PC-9 (cell line): ENCODE measurements around the gene TNXB. TPM values are rescaled to one million over a fixed set of nuclear protein-coding genes. Genes with fewer than 3 reads are reported as not detected.
A peak's percentile ranks its signal among the peaks of the same experiment; 100 is the strongest.

ENCODE experiments used
- BruUV-seq: library from RNA; stranded (reverse); fragments of 400-500 nt; replicated peaks from 2 replicates; lab custom pipeline; 2021; lab: Mats Ljungman, UMichigan
- CTCF ChIA-PET: fragments of 300-600 bp; sonication (Branson Sonifier 250); formaldehyde crosslinking; loops from one replicate; lab custom pipeline; 2022; ENCODE audit warnings: antibody characterized with exemption; lab: Charles Lee
- POLR2A ChIA-PET: fragments of 300-600 bp; sonication (Branson Sonifier 250); formaldehyde crosslinking; loops from one replicate; lab custom pipeline; 2022; ENCODE audit warnings: antibody characterized with exemption; ENCODE audit not compliant: unreplicated experiment; lab: Charles Lee
- DNase-seq, 2 experiments: peaks; one replicate each; pipeline versions ENCODE4 v3.0.0 to v3.0.0-alpha.2; 2015 to 2022; ENCODE audit warnings: mixed read lengths in 1 of 2
- H2AFZ ChIP-seq: fragments of 200-600 bp; sonication (generic); 2 replicates; pipeline ENCODE4 v1.8.1; 2017; ENCODE audit warnings: antibody characterized with exemption
- H3F3A ChIP-seq: fragments of 200-600 bp; sonication (generic); 2 replicates; pipeline ENCODE4 v1.8.1; 2017; ENCODE audit warnings: antibody characterized with exemption, mild to moderate bottlenecking, low read depth; ENCODE audit not compliant: insufficient read depth
- H3K27ac ChIP-seq: fragments of 200-600 bp; sonication (generic); 2 replicates; pipeline ENCODE4 v1.6.1; 2016; ENCODE audit warnings: mixed run types
- H3K27me3 ChIP-seq: fragments of 200-600 bp; sonication (generic); 2 replicates; pipeline ENCODE4 v1.6.1; 2016; ENCODE audit warnings: low read depth, mixed run types; ENCODE audit not compliant: insufficient read depth
- H3K36me3 ChIP-seq: fragments of 200-600 bp; sonication (generic); 2 replicates; pipeline ENCODE4 v1.6.1; 2016; ENCODE audit warnings: low read depth, mixed run types
- H3K4me1 ChIP-seq: fragments of 200-600 bp; sonication (generic); replicated peaks from 2 replicates; pipeline ENCODE4 v1.6.1; 2016; ENCODE audit warnings: mixed run types; ENCODE audit not compliant: insufficient read depth
- H3K4me2 ChIP-seq: fragments of 200-600 bp; sonication (generic); 2 replicates; pipeline ENCODE4 v1.6.1; 2017; ENCODE audit warnings: mixed run types
- H3K4me3 ChIP-seq: fragments of 200-600 bp; sonication (generic); 2 replicates; pipeline ENCODE4 v1.6.1; 2016; ENCODE audit warnings: mixed run types
- H3K79me2 ChIP-seq: fragments of 200-600 bp; sonication (generic); 2 replicates; pipeline ENCODE4 v1.6.1; 2017; ENCODE audit warnings: low read depth, mixed run types
- H3K9me2 ChIP-seq: fragments of 200-600 bp; sonication (generic); 2 replicates; pipeline ENCODE4 v1.8.1; 2017; ENCODE audit warnings: mild to moderate bottlenecking; ENCODE audit not compliant: insufficient read depth
- H3K9me3 ChIP-seq: fragments of 200-600 bp; sonication (generic); 2 replicates; pipeline ENCODE4 v1.8.1; 2016; ENCODE audit warnings: low read depth; ENCODE audit not compliant: insufficient read depth
- H4K20me1 ChIP-seq: fragments of 200-600 bp; sonication (generic); 2 replicates; pipeline ENCODE4 v1.8.1; 2017; ENCODE audit not compliant: insufficient read depth
- CTCF ChIP-seq: fragments of 200-600 bp; sonication (generic); conservative IDR thresholded peaks from 2 replicates; pipeline ENCODE4 v1.6.1; 2017; ENCODE audit warnings: mixed run types, antibody characterized with exemption, mild to moderate bottlenecking, moderate library complexity
- EZH2 ChIP-seq: fragments of 200-600 bp; sonication (generic); IDR thresholded peaks from 2 replicates; pipeline ENCODE4 v1.8.0; 2017; ENCODE audit warnings: antibody characterized with exemption, low read depth
- intact Hi-C: fragments of 100-400 bp; cut with micrococcal nuclease; formaldehyde crosslinking; loops from one replicate; pipeline ENCODE4 v1.10.0; 2022; ENCODE audit not compliant: unreplicated experiment
- total RNA-seq: library from RNA; stranded (reverse); gene quantifications from 2 replicates; pipeline ENCODE4 v1.2.3, GENCODE V29; 2021

Gene TNXB
- total RNA-seq, 1 experiment from 2014 or later, result 15.1 TPM

GRCh38 chr6:32109765-32110160 is 625 bp upstream of the TNXB start:
- POLR2A ChIA-PET, result no interaction called here
- CTCF ChIA-PET, result no interaction called here
- H3F3A ChIP-seq, result peaks cover 15% of the 10 kb centered on the region
- no peak overlapping the region for H3K27ac ChIP-seq
- H3K9me2 ChIP-seq, result no peaks in the 10 kb centered on the region
- H3K36me3 ChIP-seq, result no peaks in the 10 kb centered on the region
- no peak for DNase-seq
- H2AFZ ChIP-seq, result no peak overlapping the region
- intact Hi-C loops, result no loop called here
- no peak overlapping the region for H3K4me2 ChIP-seq
- H3K4me1 ChIP-seq, result peaks cover 28% of the 10 kb centered on the region; the same call in 1 of the 2 replicates
- no peaks in the 10 kb centered on the region for H3K27me3 ChIP-seq
- no peaks in the 10 kb centered on the region for H3K79me2 ChIP-seq
- H4K20me1 ChIP-seq, result no peaks in the 10 kb centered on the region
- H3K9me3 ChIP-seq, result no peaks in the 10 kb centered on the region
- no TSS peak for BruUV-seq
- H3K4me3 ChIP-seq, result no peak overlapping the region
- TF ChIP-seq CTCF (no peak), EZH2 (no peak)

GRCh38 chr6:32108727-32109113 is 418 bp downstream of the TNXB start:
- H3K79me2 ChIP-seq, result no peaks in the 10 kb centered on the region
- H3K4me3 ChIP-seq, result no peak overlapping the region
- ChIA-PET POLR2A (interaction anchor here (0.6 to 0.7 kb wide), 2 partner anchors 16 to 310 kb away, joined by 3 to 4 read pairs; no protein-coding TSS in a partner anchor), CTCF (no interaction called here)
- H3K9me2 ChIP-seq, result no peaks in the 10 kb centered on the region
- peaks cover 8% of the 10 kb centered on the region for H3F3A ChIP-seq
- DNase-seq, result no peak
- H2AFZ ChIP-seq, result no peak overlapping the region
- BruUV-seq, result no TSS peak
- no peak overlapping the region for H3K27ac ChIP-seq
- H3K4me1 ChIP-seq, result peaks cover 18% of the 10 kb centered on the region; the same call in 1 of the 2 replicates
- H3K4me2 ChIP-seq, result 0 out of 2 replicates have a peak overlapping the region, but pooled peaks have one; percentile 41
- no peaks in the 10 kb centered on the region for H3K27me3 ChIP-seq
- TF ChIP-seq CTCF, result no peak
- no peak for TF ChIP-seq EZH2
- no peaks in the 10 kb centered on the region for H3K36me3 ChIP-seq
- no peaks in the 10 kb centered on the region for H4K20me1 ChIP-seq
- no peaks in the 10 kb centered on the region for H3K9me3 ChIP-seq
- intact Hi-C loops, result no loop called here

GRCh38 chr6:32108094-32108627 is 977 bp downstream of the TNXB start:
- POLR2A ChIA-PET, result interaction anchor here (0.6 to 0.7 kb wide), 2 partner anchors 15 to 309 kb away, joined by 3 to 4 read pairs; no protein-coding TSS in a partner anchor
- Histone ChIP-seq H3K4me1 (peaks cover 15% of the 10 kb centered on the region; the same call in 1 of the 2 replicates), H3K36me3 (no peaks in the 10 kb centered on the region), H3K79me2 (no peaks in the 10 kb centered on the region), H3K4me3 (no peak overlapping the region), H3F3A (peaks cover 8% of the 10 kb centered on the region), H3K27me3 (no peaks in the 10 kb centered on the region), H3K27ac (no peak overlapping the region), H2AFZ (no peak overlapping the region), H3K4me2 (peak overlapping the region; percentile 41; the same call in 1 of the 2 replicates), H4K20me1 (no peaks in the 10 kb centered on the region), H3K9me2 (no peaks in the 10 kb centered on the region), H3K9me3 (no peaks in the 10 kb centered on the region)
- TF ChIP-seq CTCF (no peak), EZH2 (no peak)
- intact Hi-C loops, result no loop called here
- CTCF ChIA-PET, result no interaction called here
- no peak for DNase-seq
- BruUV-seq, result no TSS peak
